OCI-LY7 (cell line): ENCODE measurements around the gene MAN1A1.

Source experiments
- EZH2phosphoT487 ChIP-seq: fragments of 200-600 bp; sonication (generic); IDR thresholded peaks from 2 replicates; pipeline ENCODE4 v1.6.1; 2018; ENCODE audit warnings: low read depth, borderline replicate concordance, mild to moderate bottlenecking, mixed run types, antibody characterized with exemption, low read length, moderate library complexity, mixed read lengths
- TF ChIP-seq, protein P1 (sequence below): fragments of 200-600 bp; sonication (generic); conservative IDR thresholded peaks from 2 replicates; pipeline ENCODE4 v1.5.1; 2014; ENCODE audit warnings: mild to moderate bottlenecking, antibody characterized with exemption, low read length, moderate library complexity, mixed read lengths

DNA sequence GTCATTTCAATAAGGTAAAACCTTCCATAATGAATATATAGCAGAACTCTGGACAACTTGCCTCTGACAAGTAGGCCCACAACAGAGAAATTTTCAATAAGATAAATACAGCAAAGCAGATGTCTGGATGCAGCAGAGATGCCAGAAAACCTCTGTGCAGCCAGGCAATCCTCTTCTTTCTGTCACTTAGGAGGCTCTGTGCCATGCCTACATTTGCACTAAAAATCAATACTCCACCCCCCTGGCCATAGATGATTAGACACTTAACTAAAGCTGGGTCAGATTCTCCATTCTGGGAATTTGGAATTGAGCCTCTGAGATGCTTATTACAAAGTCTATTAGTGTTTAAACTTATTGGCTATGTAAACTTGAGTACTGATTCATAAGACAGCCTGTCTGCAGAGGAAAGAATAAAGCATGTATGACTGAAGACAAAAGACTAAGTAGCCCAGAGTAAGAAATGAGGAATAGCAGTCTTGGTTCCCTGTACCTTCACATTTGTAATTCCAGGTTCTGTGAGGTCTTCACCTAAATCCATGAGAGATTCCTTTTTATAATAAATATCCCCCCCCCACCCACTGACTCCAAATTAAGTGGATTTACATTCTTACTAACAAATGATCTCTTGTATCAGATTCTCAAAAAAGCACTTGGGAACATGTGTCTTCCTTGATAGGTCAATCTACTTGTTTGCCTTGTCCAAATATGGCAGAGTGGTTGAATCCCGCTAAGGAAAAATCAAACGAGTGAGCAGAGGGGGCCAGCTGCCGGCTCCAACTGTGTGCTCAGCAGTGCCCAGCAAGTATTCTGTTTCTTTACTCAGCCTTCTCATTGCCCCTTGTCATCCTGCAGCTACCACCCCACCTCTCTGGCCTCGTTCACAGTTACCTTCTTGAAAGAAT, 20.4 kb downstream of the MAN1A1 start:
- TF ChIP-seq, protein P1, sequence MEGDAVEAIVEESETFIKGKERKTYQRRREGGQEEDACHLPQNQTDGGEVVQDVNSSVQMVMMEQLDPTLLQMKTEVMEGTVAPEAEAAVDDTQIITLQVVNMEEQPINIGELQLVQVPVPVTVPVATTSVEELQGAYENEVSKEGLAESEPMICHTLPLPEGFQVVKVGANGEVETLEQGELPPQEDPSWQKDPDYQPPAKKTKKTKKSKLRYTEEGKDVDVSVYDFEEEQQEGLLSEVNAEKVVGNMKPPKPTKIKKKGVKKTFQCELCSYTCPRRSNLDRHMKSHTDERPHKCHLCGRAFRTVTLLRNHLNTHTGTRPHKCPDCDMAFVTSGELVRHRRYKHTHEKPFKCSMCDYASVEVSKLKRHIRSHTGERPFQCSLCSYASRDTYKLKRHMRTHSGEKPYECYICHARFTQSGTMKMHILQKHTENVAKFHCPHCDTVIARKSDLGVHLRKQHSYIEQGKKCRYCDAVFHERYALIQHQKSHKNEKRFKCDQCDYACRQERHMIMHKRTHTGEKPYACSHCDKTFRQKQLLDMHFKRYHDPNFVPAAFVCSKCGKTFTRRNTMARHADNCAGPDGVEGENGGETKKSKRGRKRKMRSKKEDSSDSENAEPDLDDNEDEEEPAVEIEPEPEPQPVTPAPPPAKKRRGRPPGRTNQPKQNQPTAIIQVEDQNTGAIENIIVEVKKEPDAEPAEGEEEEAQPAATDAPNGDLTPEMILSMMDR = no peak
- TF ChIP-seq EZH2phosphoT487 = no peak
